Neural progenitor cell (in vitro differentiated cells): ENCODE results near the gene STARD3. TPM values are rescaled to one million over a fixed set of nuclear protein-coding genes. Genes with fewer than 3 reads are reported as not detected.

Experiments used
- DNase-seq: peaks from one replicate; pipeline ENCODE4 v3.0.0-alpha.2; 2016; ENCODE audit warnings: low spot score
- H2AFZ ChIP-seq: fragments of 200-600 bp; sonication (generic); replicated peaks from 2 replicates; pipeline ENCODE4 v1.6.1; 2016; ENCODE audit warnings: antibody characterized with exemption
- H3F3A ChIP-seq: fragments of 200-600 bp; sonication (generic); 2 replicates; pipeline ENCODE4 v1.6.1; 2016; ENCODE audit warnings: antibody characterized with exemption, low read depth
- H3K27ac ChIP-seq: fragments of 200-600 bp; sonication (generic); 2 replicates; pipeline ENCODE4 v1.5.1; 2016; ENCODE audit warnings: mild to moderate bottlenecking
- H3K27me3 ChIP-seq: fragments of 200-600 bp; sonication (generic); 2 replicates; pipeline ENCODE4 v1.6.1; 2016; ENCODE audit warnings: mild to moderate bottlenecking, moderate library complexity
- H3K36me3 ChIP-seq: fragments of 200-600 bp; sonication (generic); 2 replicates; pipeline ENCODE4 v1.5.1; 2016
- H3K4me1 ChIP-seq: fragments of 200-600 bp; sonication (generic); 2 replicates; pipeline ENCODE4 v1.6.1; 2016; ENCODE audit warnings: mixed run types
- H3K4me2 ChIP-seq: fragments of 200-600 bp; sonication (generic); 2 replicates; pipeline ENCODE4 v1.6.1; 2016
- H3K4me3 ChIP-seq: fragments of 200-600 bp; sonication (generic); 2 replicates; pipeline ENCODE4 v1.5.1; 2016
- H3K79me2 ChIP-seq: fragments of 200-600 bp; sonication (generic); 2 replicates; pipeline ENCODE4 v1.6.1; 2016; ENCODE audit warnings: low read depth
- H3K9ac ChIP-seq: fragments of 200-600 bp; sonication (generic); 2 replicates; pipeline ENCODE4 v1.6.1; 2016
- H3K9me3 ChIP-seq: fragments of 200-600 bp; sonication (generic); 2 replicates; pipeline ENCODE4 v1.5.1; 2016; ENCODE audit warnings: low read depth
- H4K20me1 ChIP-seq: fragments of 200-600 bp; sonication (generic); 2 replicates; pipeline ENCODE4 v1.6.1; 2016; ENCODE audit warnings: low read depth
- H3K27ac Mint-ChIP-seq: 3 replicates; pipeline ENCODE4 v1.8.0; 2021; ENCODE audit warnings: mixed read lengths
- H3K27me3 Mint-ChIP-seq: 2 replicates; pipeline ENCODE4 v1.8.0; 2022; ENCODE audit warnings: low read depth, mild to moderate bottlenecking, inconsistent platforms, moderate library complexity, mixed read lengths; ENCODE audit not compliant: insufficient read depth
- H3K36me3 Mint-ChIP-seq: 3 replicates; pipeline ENCODE4 v1.8.0; 2021; ENCODE audit warnings: mixed read lengths
- H3K4me1 Mint-ChIP-seq: 3 replicates; pipeline ENCODE4 v1.8.0; 2021; ENCODE audit warnings: mixed read lengths
- H3K4me3 Mint-ChIP-seq: 3 replicates; pipeline ENCODE4 v1.8.0; 2021; ENCODE audit warnings: mild to moderate bottlenecking, moderate library complexity, mixed read lengths
- H3K9me3 Mint-ChIP-seq: 3 replicates; pipeline ENCODE4 v1.8.0; 2020; ENCODE audit warnings: mixed read lengths
- EZH2 ChIP-seq: fragments of 200-600 bp; sonication (generic); IDR thresholded peaks from 2 replicates; pipeline ENCODE4 v1.6.1; 2017; ENCODE audit warnings: antibody characterized with exemption, mild to moderate bottlenecking, moderate library complexity
- EZH2phosphoT487 ChIP-seq: fragments of 200-600 bp; sonication (generic); IDR thresholded peaks from 2 replicates; pipeline ENCODE4 v1.6.1; 2017; ENCODE audit warnings: antibody characterized with exemption
- total RNA-seq: library from RNA; depleted of rRNA; stranded (reverse); fragments of >200 nt; gene quantifications from 2 replicates; pipeline ENCODE4 v1.2.3, GENCODE V29; 2015; ENCODE audit warnings: low replicate concordance
- TF ChIP-seq, protein P1 (sequence below): fragments of 200-600 bp; sonication (generic); IDR thresholded peaks from 2 replicates; pipeline ENCODE4 v1.5.1; 2017; ENCODE audit warnings: antibody characterized with exemption, mild to moderate bottlenecking

Gene STARD3
- total RNA-seq, 1 donor from 2014 or later = 21.5 TPM

DNA sequence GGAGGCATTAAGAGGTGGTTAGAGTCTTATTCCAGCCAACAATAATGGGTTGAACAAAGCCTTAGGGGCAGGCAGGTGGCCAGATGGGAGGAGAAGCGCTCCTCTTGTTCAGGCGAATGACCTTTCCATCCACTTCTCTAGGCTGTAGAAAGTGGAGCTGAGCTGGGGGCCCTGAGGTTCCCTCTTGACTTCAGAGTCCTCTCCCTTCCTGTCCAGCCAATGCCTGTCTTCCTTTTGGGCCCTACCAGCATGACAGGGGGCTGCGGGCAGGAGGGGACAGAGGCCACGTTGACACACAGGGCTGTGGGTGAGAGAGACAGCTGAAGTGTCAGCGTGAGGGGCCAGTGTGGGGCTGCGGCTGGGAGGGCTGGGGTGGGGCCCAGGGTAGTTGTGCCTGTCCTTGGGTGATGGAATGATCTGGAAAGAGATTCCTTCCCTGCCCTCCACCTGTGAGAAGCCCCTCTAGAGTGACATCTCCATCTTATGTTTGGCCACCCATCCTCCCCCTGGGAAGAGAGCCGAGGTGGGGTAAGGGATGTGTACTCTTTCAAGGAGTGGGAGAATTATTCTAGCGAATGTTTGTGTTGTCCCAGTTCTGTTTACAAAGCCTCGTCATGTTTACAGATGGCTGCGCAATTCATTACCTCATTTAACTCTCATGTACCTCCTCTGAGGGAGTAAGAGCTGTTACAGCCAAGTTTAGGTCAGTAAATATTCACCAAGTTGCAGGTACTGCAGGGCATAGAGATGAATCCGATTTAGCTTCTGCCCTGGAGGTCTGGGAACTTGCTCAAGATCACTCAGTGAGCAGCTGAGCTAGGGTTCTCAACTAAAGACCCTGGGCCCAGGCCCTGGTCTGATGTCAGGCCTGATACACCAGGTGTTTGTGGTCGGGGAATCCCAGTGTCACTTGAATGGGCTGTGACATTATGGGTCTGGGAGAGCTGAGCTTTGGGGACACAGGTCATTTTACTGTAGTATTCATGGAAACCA lies 66.3 kb downstream of the STARD3 start:
- Histone ChIP-seq H3K4me3 (peak overlapping the region; percentile 27), H3F3A (peaks cover 31% of the 10 kb centered on the region), H4K20me1 (peaks cover 66% of the 10 kb centered on the region), H3K4me2 (peak overlapping the region; percentile 88), H3K9ac (no peak overlapping the region), H3K4me1 (peaks cover 53% of the 10 kb centered on the region), H2AFZ (no peak overlapping the region), H3K36me3 (no peaks in the 10 kb centered on the region), H3K79me2 (peaks cover 79% of the 10 kb centered on the region), H3K9me3 (no peaks in the 10 kb centered on the region), H3K27me3 (no peaks in the 10 kb centered on the region), H3K27ac (peak overlapping the region; percentile 53)
- TF ChIP-seq EZH2phosphoT487 (no peak), EZH2 (no peak)
- TF ChIP-seq, protein P1, sequence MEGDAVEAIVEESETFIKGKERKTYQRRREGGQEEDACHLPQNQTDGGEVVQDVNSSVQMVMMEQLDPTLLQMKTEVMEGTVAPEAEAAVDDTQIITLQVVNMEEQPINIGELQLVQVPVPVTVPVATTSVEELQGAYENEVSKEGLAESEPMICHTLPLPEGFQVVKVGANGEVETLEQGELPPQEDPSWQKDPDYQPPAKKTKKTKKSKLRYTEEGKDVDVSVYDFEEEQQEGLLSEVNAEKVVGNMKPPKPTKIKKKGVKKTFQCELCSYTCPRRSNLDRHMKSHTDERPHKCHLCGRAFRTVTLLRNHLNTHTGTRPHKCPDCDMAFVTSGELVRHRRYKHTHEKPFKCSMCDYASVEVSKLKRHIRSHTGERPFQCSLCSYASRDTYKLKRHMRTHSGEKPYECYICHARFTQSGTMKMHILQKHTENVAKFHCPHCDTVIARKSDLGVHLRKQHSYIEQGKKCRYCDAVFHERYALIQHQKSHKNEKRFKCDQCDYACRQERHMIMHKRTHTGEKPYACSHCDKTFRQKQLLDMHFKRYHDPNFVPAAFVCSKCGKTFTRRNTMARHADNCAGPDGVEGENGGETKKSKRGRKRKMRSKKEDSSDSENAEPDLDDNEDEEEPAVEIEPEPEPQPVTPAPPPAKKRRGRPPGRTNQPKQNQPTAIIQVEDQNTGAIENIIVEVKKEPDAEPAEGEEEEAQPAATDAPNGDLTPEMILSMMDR = no peak
- Mint-ChIP-seq H3K9me3 (no peaks in the 10 kb centered on the region), H3K36me3 (peaks cover 5% of the 10 kb centered on the region), H3K4me3 (no peak overlapping the region), H3K27ac (no peak overlapping the region), H3K4me1 (peaks cover 33% of the 10 kb centered on the region), H3K27me3 (peaks cover 8% of the 10 kb centered on the region)
- peak; percentile 21 for DNase-seq

GRCh38 chr17:39703913-39704312 lies 67.0 kb downstream of the STARD3 start:
- Mint-ChIP-seq H3K27ac (no peak overlapping the region), H3K4me3 (no peak overlapping the region), H3K9me3 (no peaks in the 10 kb centered on the region), H3K36me3 (peaks cover 5% of the 10 kb centered on the region), H3K27me3 (peaks cover 8% of the 10 kb centered on the region), H3K4me1 (peaks cover 31% of the 10 kb centered on the region)
- no peak for TF ChIP-seq EZH2phosphoT487
- TF ChIP-seq, protein P1 = no peak
- TF ChIP-seq EZH2 = no peak
- H3F3A ChIP-seq = peaks cover 31% of the 10 kb centered on the region
- peaks cover 66% of the 10 kb centered on the region for H4K20me1 ChIP-seq
- DNase-seq = no peak
- no peaks in the 10 kb centered on the region for H3K36me3 ChIP-seq
- peaks cover 50% of the 10 kb centered on the region for H3K4me1 ChIP-seq
- no peak overlapping the region for H3K27ac ChIP-seq
- H3K4me3 ChIP-seq = no peak overlapping the region
- H3K27me3 ChIP-seq = no peaks in the 10 kb centered on the region
- H3K9ac ChIP-seq = no peak overlapping the region
- peaks cover 77% of the 10 kb centered on the region for H3K79me2 ChIP-seq
- no peaks in the 10 kb centered on the region for H3K9me3 ChIP-seq
- H2AFZ ChIP-seq = no peak overlapping the region
- no peak overlapping the region for H3K4me2 ChIP-seq

DNA sequence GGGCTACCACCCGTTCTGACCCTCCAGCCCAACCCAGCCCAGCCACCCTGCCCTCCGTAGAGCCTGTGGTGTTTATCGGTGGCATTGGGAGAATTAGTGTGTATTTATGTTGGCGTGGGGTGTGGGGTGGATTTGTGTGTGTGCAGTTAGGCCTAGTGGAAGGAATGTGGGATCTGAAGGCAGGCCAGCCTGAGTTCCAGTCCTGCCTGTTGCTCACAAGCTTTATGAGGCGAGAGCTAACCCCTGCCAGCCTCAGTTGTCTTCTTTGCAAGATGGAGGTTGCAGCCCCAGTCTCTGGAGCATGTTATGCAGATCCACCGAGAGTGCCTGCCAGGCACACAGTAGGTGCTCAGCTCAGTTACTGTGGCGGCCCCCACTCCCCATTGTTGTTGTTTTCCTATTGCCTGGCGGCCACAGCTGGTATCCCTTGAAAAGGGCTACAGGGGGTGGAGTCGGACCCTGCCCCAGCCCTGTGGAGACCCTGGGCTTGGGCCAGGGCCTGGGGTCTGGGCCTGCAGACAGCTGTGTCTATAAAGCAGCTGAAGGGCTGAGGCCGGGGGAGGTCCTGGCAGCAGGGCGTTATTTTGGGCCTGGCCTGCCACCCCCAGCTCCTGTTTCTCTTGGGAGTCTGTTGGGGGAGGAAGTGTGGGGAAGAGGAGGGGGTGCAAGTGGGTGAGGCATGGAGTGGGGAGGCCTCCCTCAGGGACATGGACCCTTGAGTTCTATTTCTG lies 68.0 kb downstream of the STARD3 start:
- H3K9me3 Mint-ChIP-seq = no peaks in the 10 kb centered on the region
- DNase-seq = peak; percentile 49
- H3K36me3 Mint-ChIP-seq = peaks cover 3% of the 10 kb centered on the region
- Histone ChIP-seq H3K36me3 (no peaks in the 10 kb centered on the region), H3K4me3 (no peak overlapping the region), H3K9ac (no peak overlapping the region), H3K9me3 (no peaks in the 10 kb centered on the region), H3K27ac (peak overlapping the region; percentile 38), H2AFZ (no peak overlapping the region), H3K4me1 (peaks cover 43% of the 10 kb centered on the region), H3F3A (peaks cover 24% of the 10 kb centered on the region), H3K27me3 (no peaks in the 10 kb centered on the region), H3K79me2 (peaks cover 66% of the 10 kb centered on the region), H4K20me1 (peaks cover 66% of the 10 kb centered on the region), H3K4me2 (peak overlapping the region; percentile 43)
- TF ChIP-seq, protein P1 = peak; percentile 7
- TF ChIP-seq EZH2 = no peak
- peaks cover 22% of the 10 kb centered on the region for H3K4me1 Mint-ChIP-seq
- no peak overlapping the region for H3K27ac Mint-ChIP-seq
- peak overlapping the region; percentile 4 for H3K4me3 Mint-ChIP-seq
- H3K27me3 Mint-ChIP-seq = peaks cover 5% of the 10 kb centered on the region
